ENCODE measurements around the gene ARL6IP6.

DNA sequence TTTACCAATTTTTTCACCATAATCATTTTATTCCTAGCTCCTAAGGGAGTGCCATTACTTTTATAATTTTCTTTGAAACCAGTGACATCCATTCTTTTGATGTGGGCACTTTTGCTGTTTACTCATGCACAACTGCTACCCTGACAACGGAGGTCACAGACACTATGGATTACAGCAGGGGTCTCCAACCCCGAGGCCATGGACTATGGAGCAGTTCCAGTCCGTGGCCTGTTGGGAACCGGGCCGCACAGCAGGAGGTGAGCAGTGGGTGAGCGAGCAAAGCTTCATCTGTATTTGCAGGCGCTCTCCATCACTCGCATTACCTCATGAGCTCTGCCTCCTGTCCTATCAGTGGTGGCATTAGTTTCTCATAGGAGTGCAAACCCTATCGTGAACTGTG lies 35.8 kb upstream of the ARL6IP6 start:
- TF ChIP-seq EZH2 (IDR thresholded peaks at IDR 0.05; ENCODE audit: low read length, missing control alignments) (no peak), CTCF (conservative IDR thresholded peaks at IDR 0.05 in 1 of 2, IDR thresholded peaks at IDR 0.05 in 1 of 2; ENCODE audit: low read depth in 1 of 2, low read length in 2 of 2) (no peak)
